GF-D8 (cell line): ENCODE data around the gene SLC35F6.

Experiments used
- DNase-seq: peaks from one replicate; lab custom pipeline; 2025; lab: John Stamatoyannopoulos, UW

Gene SLC35F6

GRCh38 chr2:26822877-26823276 is 58.8 kb downstream of the SLC35F6 start:
- DNase-seq, result no peak
